ENCODE measurements around the gene LGALS13.
"Not testable (repeated sequence)": the region's sequence is repeated elsewhere in the genome, so short reads cannot be mapped to it uniquely, and the experiment has no call there.

The LGALS13 gene

DNA sequence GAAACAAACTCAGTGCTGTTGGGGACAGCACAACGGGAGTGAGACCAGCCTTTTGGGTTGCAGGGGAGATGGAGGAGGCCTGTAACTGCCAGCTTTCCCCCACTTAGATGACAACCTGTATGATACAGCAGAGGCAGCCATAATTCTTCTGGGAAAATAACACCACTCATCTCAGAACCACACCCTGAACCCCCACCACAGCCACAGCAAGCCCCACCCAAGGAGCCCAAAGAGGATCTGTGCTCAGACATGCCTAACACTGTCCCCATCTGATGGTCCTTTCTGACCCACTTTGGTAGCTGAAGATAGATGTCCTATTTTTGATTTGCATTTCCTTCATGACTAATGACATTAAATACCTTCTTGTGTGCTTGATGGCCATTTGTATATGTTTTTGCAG lies 15.4 kb downstream of the LGALS13 start:
- Histone ChIP-seq H3K79me2 (ENCODE audit: insufficient read depth, low read length) (no peaks in the 10 kb centered on the region), H3K27me3 (ENCODE audit: low read length) (no peaks in the 10 kb centered on the region), H3K9me2 (replicated peaks; ENCODE audit: insufficient read depth, low read length) (no peaks in the 10 kb centered on the region), H3K9me3 (ENCODE audit: insufficient read depth, low read length) (peaks cover 4% of the 10 kb centered on the region; the same call in 1 of the 2 replicates), H3K4me3 (ENCODE audit: insufficient read depth, low read length, poor library complexity, severe bottlenecking) (no peak overlapping the region), H3K4me2 (ENCODE audit: low read depth, low read length, poor library complexity, severe bottlenecking) (no peak overlapping the region), H4K20me1 (ENCODE audit: low read depth, low read length) (no peaks in the 10 kb centered on the region), H3K36me3 (ENCODE audit: low read length) (no peaks in the 10 kb centered on the region), H3K27ac (ENCODE audit: low read depth, low read length) (no peak overlapping the region), H3K9ac (ENCODE audit: low read length) (no peak overlapping the region), H3F3A (ENCODE audit: insufficient read depth) (no peaks in the 10 kb centered on the region), H2AFZ (ENCODE audit: low read depth, low read length, severe bottlenecking) (no peak overlapping the region)
- TF ChIP-seq, protein P1, sequence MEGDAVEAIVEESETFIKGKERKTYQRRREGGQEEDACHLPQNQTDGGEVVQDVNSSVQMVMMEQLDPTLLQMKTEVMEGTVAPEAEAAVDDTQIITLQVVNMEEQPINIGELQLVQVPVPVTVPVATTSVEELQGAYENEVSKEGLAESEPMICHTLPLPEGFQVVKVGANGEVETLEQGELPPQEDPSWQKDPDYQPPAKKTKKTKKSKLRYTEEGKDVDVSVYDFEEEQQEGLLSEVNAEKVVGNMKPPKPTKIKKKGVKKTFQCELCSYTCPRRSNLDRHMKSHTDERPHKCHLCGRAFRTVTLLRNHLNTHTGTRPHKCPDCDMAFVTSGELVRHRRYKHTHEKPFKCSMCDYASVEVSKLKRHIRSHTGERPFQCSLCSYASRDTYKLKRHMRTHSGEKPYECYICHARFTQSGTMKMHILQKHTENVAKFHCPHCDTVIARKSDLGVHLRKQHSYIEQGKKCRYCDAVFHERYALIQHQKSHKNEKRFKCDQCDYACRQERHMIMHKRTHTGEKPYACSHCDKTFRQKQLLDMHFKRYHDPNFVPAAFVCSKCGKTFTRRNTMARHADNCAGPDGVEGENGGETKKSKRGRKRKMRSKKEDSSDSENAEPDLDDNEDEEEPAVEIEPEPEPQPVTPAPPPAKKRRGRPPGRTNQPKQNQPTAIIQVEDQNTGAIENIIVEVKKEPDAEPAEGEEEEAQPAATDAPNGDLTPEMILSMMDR (IDR thresholded peaks at IDR 0.05; ENCODE audit: insufficient read depth, low read length, poor library complexity, severe bottlenecking): no peak
- TF ChIP-seq EZH2phosphoT487 (conservative IDR thresholded peaks at IDR 0.05; ENCODE audit: low read length): no peak

DNA sequence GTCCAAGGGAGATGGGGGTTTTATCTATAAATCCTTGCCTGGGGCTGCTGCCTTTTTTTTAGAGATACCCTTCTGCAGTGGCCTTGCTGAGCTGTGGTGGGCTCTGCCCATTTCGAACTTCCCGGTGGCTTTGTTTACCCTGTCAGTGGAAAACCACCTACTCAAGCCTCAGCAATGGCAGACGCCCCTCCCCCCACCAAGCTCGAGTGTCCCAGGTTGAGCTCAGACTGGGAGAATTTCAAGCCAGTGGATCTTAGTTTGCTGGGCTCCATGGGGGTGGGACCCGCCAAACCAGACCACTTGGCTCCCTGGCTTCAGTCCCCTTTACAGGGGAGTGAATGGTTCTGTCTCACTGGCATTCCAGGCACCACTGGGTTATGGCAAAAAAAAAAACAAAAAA lies 21.6 kb downstream of the LGALS13 start:
- Histone ChIP-seq H3K9ac (ENCODE audit: low read length) (no peak overlapping the region), H3K9me2 (replicated peaks; ENCODE audit: insufficient read depth, low read length) (no peaks in the 10 kb centered on the region), H2AFZ (ENCODE audit: low read depth, low read length, severe bottlenecking) (no peak overlapping the region), H3K27ac (ENCODE audit: low read depth, low read length) (no peak overlapping the region), H3K36me3 (ENCODE audit: low read length) (no peaks in the 10 kb centered on the region), H3K4me2 (ENCODE audit: low read depth, low read length, poor library complexity, severe bottlenecking) (no peak overlapping the region), H3F3A (ENCODE audit: insufficient read depth) (no peaks in the 10 kb centered on the region), H3K27me3 (ENCODE audit: low read length) (no peaks in the 10 kb centered on the region), H3K4me3 (ENCODE audit: insufficient read depth, low read length, poor library complexity, severe bottlenecking) (no peak overlapping the region), H3K9me3 (ENCODE audit: insufficient read depth, low read length) (no peaks in the 10 kb centered on the region), H3K79me2 (ENCODE audit: insufficient read depth, low read length) (no peaks in the 10 kb centered on the region), H4K20me1 (ENCODE audit: low read depth, low read length) (no peaks in the 10 kb centered on the region)
- TF ChIP-seq, protein P1 (IDR thresholded peaks at IDR 0.05; ENCODE audit: insufficient read depth, low read length, poor library complexity, severe bottlenecking): no peak
- TF ChIP-seq EZH2phosphoT487 (conservative IDR thresholded peaks at IDR 0.05; ENCODE audit: low read length): no peak

DNA sequence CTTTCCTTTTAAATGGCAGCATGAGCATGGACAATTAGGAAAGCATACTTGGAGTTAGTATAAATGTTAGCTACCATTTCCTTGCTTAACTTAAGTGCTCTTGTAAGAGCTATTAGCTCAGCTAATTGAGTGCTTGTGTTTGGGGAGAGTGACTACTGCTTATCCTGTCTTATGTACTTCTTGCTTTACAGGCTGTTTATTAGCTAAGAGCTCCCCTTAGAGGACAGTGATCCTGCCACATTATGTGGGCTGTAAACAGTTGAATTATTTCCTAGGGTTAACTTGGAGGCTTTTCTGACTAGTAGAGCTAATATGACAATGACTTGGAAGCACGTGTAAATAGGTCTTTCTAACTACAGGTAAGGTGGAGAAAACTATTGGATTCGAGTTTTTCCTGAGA lies 25.3 kb downstream of the LGALS13 start:
- H3K9ac ChIP-seq (ENCODE audit: low read length); H3K27me3 ChIP-seq (ENCODE audit: low read length); H3F3A ChIP-seq (ENCODE audit: insufficient read depth); H3K4me3 ChIP-seq (ENCODE audit: insufficient read depth, low read length, poor library complexity, severe bottlenecking); H3K79me2 ChIP-seq (ENCODE audit: insufficient read depth, low read length); H3K9me3 ChIP-seq (ENCODE audit: insufficient read depth, low read length); H3K36me3 ChIP-seq (ENCODE audit: low read length); H3K4me2 ChIP-seq (ENCODE audit: low read depth, low read length, poor library complexity, severe bottlenecking); H4K20me1 ChIP-seq (ENCODE audit: low read depth, low read length); H2AFZ ChIP-seq (ENCODE audit: low read depth, low read length, severe bottlenecking); H3K27ac ChIP-seq (ENCODE audit: low read depth, low read length); H3K9me2 ChIP-seq (replicated peaks; ENCODE audit: insufficient read depth, low read length): not testable (repeated sequence)

DNA sequence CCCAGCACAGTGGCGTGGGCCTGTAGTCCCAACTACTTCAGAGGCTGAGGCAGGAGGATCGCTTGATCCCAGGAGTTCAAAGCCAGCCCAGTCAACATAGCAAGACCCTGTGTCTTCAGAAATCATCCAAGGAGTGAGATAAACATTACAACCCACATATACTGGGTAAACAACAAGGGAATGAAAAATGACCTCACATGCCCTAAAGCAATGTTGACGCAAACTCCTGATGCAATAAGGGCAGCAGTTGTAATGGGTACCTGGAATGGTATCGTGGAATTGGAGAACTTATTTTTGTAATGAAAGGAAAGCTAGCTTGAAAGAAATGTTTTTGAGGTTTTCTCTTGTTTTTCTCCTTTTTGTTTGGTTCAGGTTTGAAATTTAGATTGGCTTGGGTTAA lies 28.9 kb downstream of the LGALS13 start:
- H3K9me3 ChIP-seq (ENCODE audit: insufficient read depth, low read length): no peaks in the 10 kb centered on the region
- H3K4me2 ChIP-seq (ENCODE audit: low read depth, low read length, poor library complexity, severe bottlenecking): no peak overlapping the region
- no peaks in the 10 kb centered on the region for H4K20me1 ChIP-seq (ENCODE audit: low read depth, low read length)
- no peak overlapping the region for H2AFZ ChIP-seq (ENCODE audit: low read depth, low read length, severe bottlenecking)
- H3K27ac ChIP-seq (ENCODE audit: low read depth, low read length): no peak overlapping the region
- no peaks in the 10 kb centered on the region for H3K79me2 ChIP-seq (ENCODE audit: insufficient read depth, low read length)
- no peaks in the 10 kb centered on the region for H3K9me2 ChIP-seq (replicated peaks; ENCODE audit: insufficient read depth, low read length)
- no peak overlapping the region for H3K9ac ChIP-seq (ENCODE audit: low read length)
- TF ChIP-seq, protein P1 (IDR thresholded peaks at IDR 0.05; ENCODE audit: insufficient read depth, low read length, poor library complexity, severe bottlenecking): no peak
- no peak for TF ChIP-seq EZH2phosphoT487 (conservative IDR thresholded peaks at IDR 0.05; ENCODE audit: low read length)
- no peaks in the 10 kb centered on the region for H3F3A ChIP-seq (ENCODE audit: insufficient read depth)
- no peak overlapping the region for H3K4me3 ChIP-seq (ENCODE audit: insufficient read depth, low read length, poor library complexity, severe bottlenecking)
- H3K36me3 ChIP-seq (ENCODE audit: low read length): no peaks in the 10 kb centered on the region
- no peaks in the 10 kb centered on the region for H3K27me3 ChIP-seq (ENCODE audit: low read length)

Measured in SU-DHL-6 (cell line).